Lung (tissue), 12 donors: ENCODE results near the gene TRPC1. TPM values are rescaled to one million over a fixed set of nuclear protein-coding genes. Genes with fewer than 3 reads are reported as not detected.

Source experiments
- ATAC-seq: fragments of 200-7000 bp; cut with Tn5 transposase; one replicate; pipeline ENCODE4 v1.9.1; 2020; ENCODE audit warnings: moderate number of reproducible peaks; ENCODE audit not compliant: insufficient read depth, low FRiP score
- DNase-seq, 3 donors: peaks; one replicate each; pipeline ENCODE4 v3.0.0-alpha.2; 2013 to 2017
- H3K27ac ChIP-seq, 2 donors: one replicate each; pipeline ENCODE4 v1.5.1; 2013; ENCODE audit warnings: mild to moderate bottlenecking in 2 of 2, moderate library complexity in 2 of 2, control low read depth in 1 of 2, inconsistent platforms in 1 of 2, low read depth in 1 of 2, low read length in 1 of 2
- H3K27me3 ChIP-seq, 3 donors: one replicate each; pipeline ENCODE4 v1.5.1; 2013; ENCODE audit warnings: low read length in 2 of 3; ENCODE audit not compliant: control insufficient read depth in 3 of 3, insufficient read depth in 3 of 3
- H3K36me3 ChIP-seq, 4 donors: one replicate each; pipeline ENCODE4 v1.5.1; 2013; ENCODE audit warnings: low read length in 4 of 4, mild to moderate bottlenecking in 1 of 4, moderate library complexity in 1 of 4; ENCODE audit not compliant: control insufficient read depth in 4 of 4, insufficient read depth in 4 of 4
- H3K4me1 ChIP-seq, 5 donors: one replicate each; pipeline ENCODE4 v1.5.1; 2013; ENCODE audit warnings: low read length in 5 of 5, mild to moderate bottlenecking in 2 of 5, moderate library complexity in 1 of 5; ENCODE audit not compliant: control insufficient read depth in 5 of 5, insufficient read depth in 5 of 5
- H3K4me3 ChIP-seq: one replicate; pipeline ENCODE4 v1.5.1; 2013; ENCODE audit warnings: mild to moderate bottlenecking, control low read depth, moderate library complexity
- H3K9ac ChIP-seq, 2 donors: one replicate each; pipeline ENCODE4 v1.5.1; 2013; ENCODE audit warnings: low read length in 2 of 2, control low read depth in 1 of 2; ENCODE audit not compliant: insufficient read depth in 1 of 2
- H3K9me3 ChIP-seq, 4 donors: one replicate each; pipeline ENCODE4 v1.5.1; 2013; ENCODE audit warnings: low read length in 3 of 4, mild to moderate bottlenecking in 1 of 4, moderate library complexity in 1 of 4; ENCODE audit not compliant: control insufficient read depth in 4 of 4, insufficient read depth in 3 of 4
- CTCF ChIP-seq: IDR thresholded peaks from 2 replicates; pipeline ENCODE4 v1.5.1; 2012; ENCODE audit warnings: mild to moderate bottlenecking; ENCODE audit errors: control extremely low read depth, extremely low read depth
- WGBS, 2 donors: extraction: QIAGEN DNeasy Blood & Tissue Kit; methylation state at CpG; one replicate each; pipeline ENCODE4 v1.1.7; 2013; 5-methylcytosine and 5-hydroxymethylcytosine counted together
- polyA plus RNA-seq, 2 donors: library from polyadenylated mRNA; stranded (reverse); fragments of 200-250 nt; gene quantifications; one replicate each; pipeline ENCODE4 v1.2.1, GENCODE V29; 2013
- total RNA-seq, 2 donors: library from RNA; depleted of rRNA in 1 of 2; stranded (reverse); fragments of >200 nt in 1 of 2; gene quantifications; one replicate each; pipeline ENCODE4 v1.2.1, GENCODE V29; 2014 to 2021
- donor health status: control.
- donor health status: control.
- donor health status: Bipolar disorder and iron deficiency.
- donor health status: healthy.
- donor health status: DM: yes; HTN: yes; CAD: no.

Gene TRPC1
- total and polyA plus RNA-seq, 4 donors: 1.1 to 28.4 (median 4.7) TPM

GRCh38 chr3:142787719-142788118 is 63.9 kb downstream of the TRPC1 start:
- TF ChIP-seq CTCF: no peak
- H3K27ac ChIP-seq: no peak overlapping the region
- DNase-seq: no peak

GRCh38 chr3:142794508-142794907 is 70.7 kb downstream of the TRPC1 start:
- H3K27me3 ChIP-seq: peaks cover 0 to 2% (median 0%) of the 10 kb centered on the region in 3 donors
- WGBS, 2 donors: 84 to 89% methylated on average over 4 of the region's 4 CpGs

More at GRCh38 chr3:142787719-142788118, 63.9 kb downstream of the TRPC1 start:
- Histone ChIP-seq H3K27me3 (peaks cover 0 to 2% (median 0%) of the 10 kb centered on the region in 3 donors), H3K4me1 (no peaks in the 10 kb centered on the region), H3K4me3 (no peak overlapping the region), H3K36me3 (no peaks in the 10 kb centered on the region), H3K9ac (no peak overlapping the region), H3K9me3 (no peaks in the 10 kb centered on the region)
- WGBS, 2 donors: 11 to 33% methylated on average over 1 of the region's 1 CpG
- no peak for ATAC-seq

GRCh38 chr3:142795332-142795731 is 71.5 kb downstream of the TRPC1 start:
- WGBS, 2 donors: 93 to 96% methylated on average over 1 of the region's 1 CpG
- ATAC-seq: no peak

More at GRCh38 chr3:142794508-142794907, 70.7 kb downstream of the TRPC1 start:
- no peaks in the 10 kb centered on the region for H3K4me1 ChIP-seq
- no peak for TF ChIP-seq CTCF
- H3K36me3 ChIP-seq: no peaks in the 10 kb centered on the region
- DNase-seq (no peak), ATAC-seq (no peak)
- no peaks in the 10 kb centered on the region for H3K9me3 ChIP-seq
- H3K27ac ChIP-seq: no peak overlapping the region
- H3K4me3 ChIP-seq: no peak overlapping the region
- no peak overlapping the region for H3K9ac ChIP-seq

More at GRCh38 chr3:142795332-142795731, 71.5 kb downstream of the TRPC1 start:
- Histone ChIP-seq H3K9me3 (no peaks in the 10 kb centered on the region), H3K27me3 (peaks cover 0 to 2% (median 0%) of the 10 kb centered on the region in 3 donors), H3K4me1 (no peaks in the 10 kb centered on the region), H3K9ac (no peak overlapping the region), H3K36me3 (no peaks in the 10 kb centered on the region), H3K27ac (no peak overlapping the region), H3K4me3 (no peak overlapping the region)
- DNase-seq: no peak
- TF ChIP-seq CTCF: no peak
